NCI-H345 treated with DMSO at 0.1 percent for 48 hours (cell line): ENCODE data around the gene PNMA1.
"Not testable (repeated sequence)": the region's sequence is repeated elsewhere in the genome, so short reads cannot be mapped to it uniquely, and the experiment has no call there.

ENCODE experiments used
- DNase-seq: peaks from one replicate; lab custom pipeline; 2025; ENCODE audit not compliant: unreplicated experiment; lab: John Stamatoyannopoulos, UW

The PNMA1 gene

GRCh38 chr14:73718418-73719251 is 4.5 kb upstream of the PNMA1 start:
- no peak for DNase-seq

- DNase-seq = no peak
Measured at GRCh38 chr14:73717711-73718417, 3.7 kb upstream of the PNMA1 start.

GRCh38 chr14:73717266-73717665 is 3.1 kb upstream of the PNMA1 start:
- no peak for DNase-seq

- DNase-seq = no peak
Measured at GRCh38 chr14:73715707-73716106, 1.5 kb upstream of the PNMA1 start.

DNA sequence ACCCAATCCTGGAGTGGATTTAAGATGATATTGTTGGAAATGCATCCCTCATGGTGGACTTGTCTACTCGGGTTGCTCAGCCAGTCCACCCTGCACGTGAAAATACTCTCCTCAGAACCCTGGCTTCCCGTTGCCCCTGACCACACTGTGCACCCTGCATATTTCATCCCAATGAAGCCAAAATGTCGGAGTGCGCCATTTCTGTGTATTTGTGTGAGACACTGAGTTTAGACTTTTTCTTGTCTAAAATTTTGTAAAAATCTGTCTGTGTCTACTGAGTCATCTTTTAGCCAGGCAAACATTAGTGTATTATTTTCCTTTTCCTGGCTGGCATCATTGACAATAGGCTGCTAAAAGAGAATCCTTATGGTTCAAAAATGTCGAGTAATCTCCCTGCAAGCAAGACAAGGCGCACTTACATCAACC is 485 bp upstream of the PNMA1 start:
- no peak for DNase-seq

GRCh38 chr14:73713206-73713802 is 880 bp downstream of the PNMA1 start:
- DNase-seq = peak; percentile 49

DNA sequence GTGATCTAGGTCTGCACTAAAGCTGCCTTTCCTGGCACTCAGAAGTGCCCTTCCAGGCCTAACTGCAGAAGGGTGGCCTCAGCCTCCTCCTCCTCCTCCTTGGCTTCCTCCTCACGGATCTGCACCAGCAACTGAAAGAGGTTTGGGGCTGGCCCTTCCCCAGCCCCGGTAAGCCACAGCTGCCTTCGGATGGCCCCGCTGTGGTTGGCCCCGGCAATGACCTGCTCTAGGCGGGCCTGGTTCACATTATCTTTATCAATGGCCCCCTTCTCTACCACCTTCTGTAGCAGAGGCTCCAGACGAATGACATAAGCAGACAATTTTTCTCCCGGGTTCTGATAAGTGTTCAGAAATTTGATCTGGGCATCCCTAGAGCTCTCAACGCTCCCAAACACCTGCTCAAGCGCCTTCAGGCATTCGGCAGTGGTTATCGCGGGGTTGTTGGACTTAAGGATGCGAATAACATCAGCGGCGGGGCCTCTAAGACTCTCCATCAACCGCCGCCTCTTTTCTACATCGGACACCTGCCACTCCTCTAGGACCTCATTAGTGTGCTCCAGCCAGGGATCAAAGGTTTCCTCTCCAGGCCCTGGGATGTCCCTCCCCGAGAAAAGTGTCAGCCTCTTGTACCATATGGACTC is 1.5 kb downstream of the PNMA1 start:
- DNase-seq = peak; percentile 30

- no peak for DNase-seq
Measured at GRCh38 chr14:73712071-73712506, 2.1 kb downstream of the PNMA1 start.

DNA sequence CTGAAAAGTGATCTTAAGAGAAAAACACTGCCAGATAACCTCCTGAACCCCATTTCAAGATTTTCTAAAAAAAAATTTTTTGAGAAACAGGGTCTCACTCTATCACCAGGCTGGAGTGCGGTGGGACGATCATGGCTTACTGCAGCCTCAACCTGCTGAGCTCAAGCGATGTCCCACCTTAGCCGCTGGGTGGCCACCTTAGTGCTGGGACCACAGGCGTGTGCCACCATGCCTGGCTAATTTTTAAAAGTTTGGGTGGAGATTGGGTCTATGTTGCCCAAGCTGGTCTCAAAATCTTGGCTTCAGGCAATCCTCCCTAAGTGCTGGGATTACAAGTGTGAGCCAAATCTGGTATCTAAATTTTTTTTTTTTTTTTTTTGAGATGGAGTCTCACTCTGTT is 3.4 kb downstream of the PNMA1 start:
- DNase-seq = no peak

DNA sequence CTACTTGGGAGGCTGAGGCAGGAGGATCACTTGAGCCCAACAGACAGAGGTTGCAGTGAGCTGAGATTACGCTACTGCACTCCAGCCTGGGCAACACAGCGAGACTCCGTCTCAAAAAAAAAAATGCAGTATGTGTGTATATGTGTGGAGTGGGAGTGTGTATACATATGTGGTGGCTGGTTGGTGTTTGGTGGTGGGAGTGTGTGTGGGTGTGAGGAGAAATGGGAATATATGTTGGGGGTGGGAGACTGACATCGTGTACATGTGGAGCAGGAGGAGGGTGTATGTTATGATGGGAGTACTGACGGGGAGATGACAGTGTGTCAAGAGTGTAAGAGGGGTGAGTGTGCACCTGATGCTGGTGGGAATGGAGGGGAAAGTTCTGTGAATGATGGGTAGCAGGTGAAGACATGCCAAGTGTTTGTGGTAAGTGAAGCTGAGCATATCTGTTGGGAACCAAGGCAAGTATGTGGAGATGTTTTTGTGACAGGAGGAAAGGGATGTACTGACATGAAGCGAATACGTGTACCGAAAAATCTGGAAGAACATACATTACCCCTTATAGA is 4.2 kb downstream of the PNMA1 start:
- DNase-seq = no peak

GRCh38 chr14:73708076-73708475 is 6.1 kb downstream of the PNMA1 start:
- DNase-seq = not testable (repeated sequence)

GRCh38 chr14:73700325-73700724 is 13.9 kb downstream of the PNMA1 start:
- no peak for DNase-seq

- no peak for DNase-seq
Measured at GRCh38 chr14:73696466-73697400, 17.5 kb downstream of the PNMA1 start.

GRCh38 chr14:73695997-73696396 is 18.2 kb downstream of the PNMA1 start:
- no peak for DNase-seq

- DNase-seq = no peak
Measured at GRCh38 chr14:73695082-73695481, 19.1 kb downstream of the PNMA1 start.

DNA sequence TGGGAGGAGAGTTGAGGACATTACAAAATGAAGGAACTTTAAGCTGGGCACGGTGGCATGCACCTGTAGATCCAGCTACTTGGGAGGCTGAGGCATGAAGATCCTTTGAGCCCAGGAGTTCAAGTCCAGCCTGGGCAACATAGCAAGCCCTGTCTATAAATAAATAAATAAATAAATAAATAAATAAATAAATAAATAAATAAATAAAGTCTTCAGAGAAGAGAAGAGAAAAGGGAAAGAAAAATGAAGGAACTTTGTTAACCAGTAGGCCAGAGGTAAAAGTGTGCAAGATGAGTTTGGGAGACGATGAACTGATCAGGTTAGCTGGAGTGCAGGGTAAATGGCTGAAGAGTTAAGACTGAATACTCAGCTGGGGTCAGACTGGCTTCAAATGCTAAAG is 20.1 kb downstream of the PNMA1 start:
- no peak for DNase-seq

- no peak for DNase-seq
Measured at GRCh38 chr14:73686901-73687300, 27.3 kb downstream of the PNMA1 start.

- no peak for DNase-seq
Measured at GRCh38 chr14:73685328-73685727, 28.9 kb downstream of the PNMA1 start.

- DNase-seq = no peak
Measured at GRCh38 chr14:73684627-73685026, 29.6 kb downstream of the PNMA1 start.

DNA sequence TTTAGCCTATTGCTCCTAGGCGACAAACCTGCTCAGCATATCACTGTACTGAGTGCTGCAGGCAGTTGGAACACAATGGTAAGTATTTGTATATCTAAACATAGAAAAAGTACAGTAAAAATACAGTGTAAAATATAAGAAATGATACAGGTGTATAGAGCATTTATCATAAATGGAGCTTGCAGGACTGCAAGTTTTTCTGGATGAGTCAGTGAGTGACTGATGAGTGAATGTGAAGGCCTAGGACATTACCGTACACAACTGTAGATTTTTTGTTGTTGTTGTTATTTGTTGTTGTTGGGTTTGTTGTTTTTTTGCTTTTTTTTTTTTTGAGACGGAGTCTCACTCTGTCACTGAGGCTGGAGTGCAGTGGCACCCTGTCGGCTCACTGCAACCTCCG is 33.4 kb downstream of the PNMA1 start:
- DNase-seq = no peak
